ENCODE results near the gene FGF18.

FGF18 gene

GRCh38 chr5:171409164-171410136 is 10.0 kb upstream of the FGF18 start:
- Histone ChIP-seq H3K79me2 (ENCODE audit: insufficient read depth, low read length) (peaks cover 8% of the 10 kb centered on the region), H3K27ac (ENCODE audit: low read depth, low read length, poor library complexity, severe bottlenecking) (no peak overlapping the region)

DNA sequence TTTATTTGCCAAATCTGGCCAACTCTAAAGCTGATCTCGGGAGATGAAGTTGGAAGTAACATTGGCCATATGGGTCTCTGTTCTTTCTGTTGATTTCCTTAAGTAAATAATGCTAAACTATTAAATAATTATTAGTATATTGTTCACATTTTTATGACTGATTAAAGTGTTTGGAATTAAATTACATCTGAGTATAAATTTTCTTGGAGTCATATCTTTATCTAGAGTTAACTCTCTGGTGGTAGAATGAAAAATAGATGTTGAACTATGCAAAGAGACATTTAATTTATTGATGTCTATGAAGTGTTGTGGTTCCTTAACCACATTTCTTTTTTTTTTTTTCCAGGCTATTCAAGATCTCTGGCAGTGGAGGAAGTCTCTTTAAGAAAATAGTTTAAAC is 9.3 kb upstream of the FGF18 start:
- peaks cover 5% of the 10 kb centered on the region for H3K79me2 ChIP-seq (ENCODE audit: insufficient read depth, low read length)
- H3K9ac ChIP-seq (ENCODE audit: low read length) = no peak overlapping the region
- no peaks in the 10 kb centered on the region for H3K9me2 ChIP-seq (ENCODE audit: low read depth, low read length)
- no peak overlapping the region for H3K4me3 ChIP-seq (ENCODE audit: low read depth, low read length, poor library complexity, severe bottlenecking)
- peaks cover 84% of the 10 kb centered on the region for H3K36me3 ChIP-seq (ENCODE audit: insufficient read depth, low read length)
- H3K4me2 ChIP-seq (ENCODE audit: low read length) = no peak overlapping the region
- H2AFZ ChIP-seq (ENCODE audit: low read length) = no peak overlapping the region
- no peak overlapping the region for H3K27ac ChIP-seq (ENCODE audit: low read depth, low read length, poor library complexity, severe bottlenecking)
- peaks cover 6% of the 10 kb centered on the region; the same call in 1 of the 2 replicates for H3F3A ChIP-seq (ENCODE audit: insufficient read depth, low read length)
- peaks cover 7% of the 10 kb centered on the region; the same call in 1 of the 2 replicates for H4K20me1 ChIP-seq (ENCODE audit: insufficient read depth, low read length)
- H3K9me3 ChIP-seq (ENCODE audit: low read length) = no peaks in the 10 kb centered on the region
- H3K27me3 ChIP-seq (ENCODE audit: insufficient read depth, low read length) = no peaks in the 10 kb centered on the region
- no peak for TF ChIP-seq EZH2 (IDR thresholded peaks at IDR 0.05; ENCODE audit: borderline replicate concordance, low read length)
- TF ChIP-seq, protein P1, sequence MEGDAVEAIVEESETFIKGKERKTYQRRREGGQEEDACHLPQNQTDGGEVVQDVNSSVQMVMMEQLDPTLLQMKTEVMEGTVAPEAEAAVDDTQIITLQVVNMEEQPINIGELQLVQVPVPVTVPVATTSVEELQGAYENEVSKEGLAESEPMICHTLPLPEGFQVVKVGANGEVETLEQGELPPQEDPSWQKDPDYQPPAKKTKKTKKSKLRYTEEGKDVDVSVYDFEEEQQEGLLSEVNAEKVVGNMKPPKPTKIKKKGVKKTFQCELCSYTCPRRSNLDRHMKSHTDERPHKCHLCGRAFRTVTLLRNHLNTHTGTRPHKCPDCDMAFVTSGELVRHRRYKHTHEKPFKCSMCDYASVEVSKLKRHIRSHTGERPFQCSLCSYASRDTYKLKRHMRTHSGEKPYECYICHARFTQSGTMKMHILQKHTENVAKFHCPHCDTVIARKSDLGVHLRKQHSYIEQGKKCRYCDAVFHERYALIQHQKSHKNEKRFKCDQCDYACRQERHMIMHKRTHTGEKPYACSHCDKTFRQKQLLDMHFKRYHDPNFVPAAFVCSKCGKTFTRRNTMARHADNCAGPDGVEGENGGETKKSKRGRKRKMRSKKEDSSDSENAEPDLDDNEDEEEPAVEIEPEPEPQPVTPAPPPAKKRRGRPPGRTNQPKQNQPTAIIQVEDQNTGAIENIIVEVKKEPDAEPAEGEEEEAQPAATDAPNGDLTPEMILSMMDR (IDR thresholded peaks at IDR 0.05; ENCODE audit: low read length) = no peak
- no peaks in the 10 kb centered on the region for H3K4me1 ChIP-seq (ENCODE audit: insufficient read depth, low read length, severe bottlenecking)

More at GRCh38 chr5:171409164-171410136, 10.0 kb upstream of the FGF18 start:
- Histone ChIP-seq H3K9me2 (ENCODE audit: low read depth, low read length) (no peaks in the 10 kb centered on the region), H4K20me1 (ENCODE audit: insufficient read depth, low read length) (peaks cover 8% of the 10 kb centered on the region; the same call in 1 of the 2 replicates), H3K9me3 (ENCODE audit: low read length) (no peaks in the 10 kb centered on the region), H3K4me1 (ENCODE audit: insufficient read depth, low read length, severe bottlenecking) (no peaks in the 10 kb centered on the region), H3K9ac (ENCODE audit: low read length) (no peak overlapping the region), H3K36me3 (ENCODE audit: insufficient read depth, low read length) (peaks cover 90% of the 10 kb centered on the region), H3K27me3 (ENCODE audit: insufficient read depth, low read length) (no peaks in the 10 kb centered on the region), H2AFZ (ENCODE audit: low read length) (no peak overlapping the region), H3K4me3 (ENCODE audit: low read depth, low read length, poor library complexity, severe bottlenecking) (no peak overlapping the region), H3F3A (ENCODE audit: insufficient read depth, low read length) (peaks cover 6% of the 10 kb centered on the region; the same call in 1 of the 2 replicates), H3K4me2 (ENCODE audit: low read length) (no peak overlapping the region)
- TF ChIP-seq, protein P1 (IDR thresholded peaks at IDR 0.05; ENCODE audit: low read length) = no peak
- no peak for TF ChIP-seq EZH2 (IDR thresholded peaks at IDR 0.05; ENCODE audit: borderline replicate concordance, low read length)

GRCh38 chr5:171412186-171412585 is 7.3 kb upstream of the FGF18 start:
- H3K9ac ChIP-seq (ENCODE audit: low read length) = no peak overlapping the region
- no peak overlapping the region for H3K4me2 ChIP-seq (ENCODE audit: low read length)
- H3K4me3 ChIP-seq (ENCODE audit: low read depth, low read length, poor library complexity, severe bottlenecking) = no peak overlapping the region
- H2AFZ ChIP-seq (ENCODE audit: low read length) = no peak overlapping the region
- no peaks in the 10 kb centered on the region for H3K9me3 ChIP-seq (ENCODE audit: low read length)
- no peaks in the 10 kb centered on the region for H3K4me1 ChIP-seq (ENCODE audit: insufficient read depth, low read length, severe bottlenecking)
- H3K9me2 ChIP-seq (ENCODE audit: low read depth, low read length) = no peaks in the 10 kb centered on the region
- H3K27me3 ChIP-seq (ENCODE audit: insufficient read depth, low read length) = no peaks in the 10 kb centered on the region
- TF ChIP-seq, protein P1 (IDR thresholded peaks at IDR 0.05; ENCODE audit: low read length) = no peak
- TF ChIP-seq EZH2 (IDR thresholded peaks at IDR 0.05; ENCODE audit: borderline replicate concordance, low read length) = no peak
- H3K36me3 ChIP-seq (ENCODE audit: insufficient read depth, low read length) = peaks cover 64% of the 10 kb centered on the region
- 0 out of 2 replicates have a peak, but pooled peaks cover 4% of the 10 kb centered on the region for H4K20me1 ChIP-seq (ENCODE audit: insufficient read depth, low read length)
- peaks cover 9% of the 10 kb centered on the region; the same call in 1 of the 2 replicates for H3F3A ChIP-seq (ENCODE audit: insufficient read depth, low read length)
- no peak overlapping the region for H3K27ac ChIP-seq (ENCODE audit: low read depth, low read length, poor library complexity, severe bottlenecking)
- no peaks in the 10 kb centered on the region; the same call in 1 of the 2 replicates for H3K79me2 ChIP-seq (ENCODE audit: insufficient read depth, low read length)

Measured in OCI-LY1 (cell line).